ENCODE measurements around the gene CD96.

CD96 gene

DNA sequence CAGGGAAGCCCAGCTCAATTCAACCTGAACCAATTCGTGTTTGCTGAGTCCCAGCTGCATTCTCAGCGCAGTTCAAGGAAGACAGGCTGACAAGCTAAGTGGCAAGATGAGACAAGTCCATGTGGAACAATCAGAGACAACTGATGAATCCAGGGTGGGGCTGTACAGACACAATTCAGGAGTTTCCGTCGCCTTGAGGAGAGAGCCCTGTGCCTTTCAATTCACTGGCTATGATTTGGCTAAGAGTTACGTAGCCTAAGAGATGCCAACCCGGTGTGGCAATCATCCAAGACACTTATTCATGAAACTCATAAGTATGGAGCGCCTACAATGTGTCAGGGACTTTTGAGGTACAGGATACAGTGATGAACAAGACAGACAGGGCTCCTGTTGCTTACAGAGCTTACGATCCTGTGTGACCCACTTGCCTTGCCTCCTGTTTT is 68.6 kb downstream of the CD96 start:
- TF ChIP-seq CTCF (IDR thresholded peaks at IDR 0.05; ENCODE audit: low read depth, low read length), result no peak
- H3K36me3 ChIP-seq, result no peaks in the 10 kb centered on the region
- no peaks in the 10 kb centered on the region for H3K4me1 ChIP-seq
- 0 out of 2 replicates have a peak, but pooled peaks cover 7% of the 10 kb centered on the region for H3K27me3 ChIP-seq
- no peak overlapping the region for H3K4me3 ChIP-seq (ENCODE audit: low read depth, low read length)
- H3K9me3 ChIP-seq, result no peaks in the 10 kb centered on the region; the same call in 1 of the 2 replicates
- no peak for DNase-seq

GRCh38 chr3:111613294-111613693 is 71.3 kb downstream of the CD96 start:
- no peak for TF ChIP-seq CTCF (IDR thresholded peaks at IDR 0.05; ENCODE audit: low read depth, low read length)
- H3K4me1 ChIP-seq, result no peaks in the 10 kb centered on the region

GRCh38 chr3:111615880-111616279 is 73.9 kb downstream of the CD96 start:
- no peaks in the 10 kb centered on the region for H3K36me3 ChIP-seq

More at GRCh38 chr3:111613294-111613693, 71.3 kb downstream of the CD96 start:
- DNase-seq, result no peak
- Histone ChIP-seq H3K4me3 (ENCODE audit: low read depth, low read length) (no peak overlapping the region), H3K9me3 (no peaks in the 10 kb centered on the region; the same call in 1 of the 2 replicates), H3K27me3 (0 out of 2 replicates have a peak, but pooled peaks cover 8% of the 10 kb centered on the region), H3K36me3 (no peaks in the 10 kb centered on the region)

GRCh38 chr3:111616417-111617105 is 74.6 kb downstream of the CD96 start:
- no peak for TF ChIP-seq CTCF (IDR thresholded peaks at IDR 0.05; ENCODE audit: low read depth, low read length)
- Histone ChIP-seq H3K4me3 (ENCODE audit: low read depth, low read length) (no peak overlapping the region), H3K9me3 (no peaks in the 10 kb centered on the region; the same call in 1 of the 2 replicates), H3K4me1 (no peaks in the 10 kb centered on the region), H3K27me3 (peaks cover 3% of the 10 kb centered on the region; the same call in 1 of the 2 replicates), H3K36me3 (no peaks in the 10 kb centered on the region)
- DNase-seq, result peak; percentile 21

More at GRCh38 chr3:111615880-111616279, 73.9 kb downstream of the CD96 start:
- no peak overlapping the region for H3K4me3 ChIP-seq (ENCODE audit: low read depth, low read length)
- H3K27me3 ChIP-seq, result peaks cover 3% of the 10 kb centered on the region; the same call in 1 of the 2 replicates
- no peaks in the 10 kb centered on the region for H3K4me1 ChIP-seq
- TF ChIP-seq CTCF (IDR thresholded peaks at IDR 0.05; ENCODE audit: low read depth, low read length), result no peak
- H3K9me3 ChIP-seq, result no peaks in the 10 kb centered on the region; the same call in 1 of the 2 replicates
- no peak for DNase-seq

GRCh38 chr3:111617406-111617805 is 75.4 kb downstream of the CD96 start:
- Histone ChIP-seq H3K4me1 (no peaks in the 10 kb centered on the region), H3K9me3 (no peaks in the 10 kb centered on the region), H3K36me3 (no peaks in the 10 kb centered on the region), H3K27me3 (peaks cover 3% of the 10 kb centered on the region; the same call in 1 of the 2 replicates), H3K4me3 (ENCODE audit: low read depth, low read length) (no peak overlapping the region)
- DNase-seq, result no peak
- no peak for TF ChIP-seq CTCF (IDR thresholded peaks at IDR 0.05; ENCODE audit: low read depth, low read length)
